Aorta (tissue), 5 donors: ENCODE measurements around the gene BTN3A1. TPM values are rescaled to one million over a fixed set of nuclear protein-coding genes. Genes with fewer than 3 reads are reported as not detected.
A peak's percentile ranks its signal among the peaks of the same experiment; 100 is the strongest.
"Not testable (repeated sequence)": the region's sequence is repeated elsewhere in the genome, so short reads cannot be mapped to it uniquely, and the experiment has no call there.

Source experiments
- ATAC-seq: fragments of 200-7000 bp; cut with Tn5 transposase; one replicate; pipeline ENCODE4 v1.9.1; 2022; ENCODE audit warnings: moderate library complexity; ENCODE audit not compliant: low FRiP score
- DNase-seq, 2 donors: peaks; one replicate each; pipeline ENCODE4 v3.0.0-alpha.2; 2020
- H3K27ac ChIP-seq, 2 donors: one replicate each; pipeline ENCODE4 v1.5.1; 2013; ENCODE audit warnings: low read length in 2 of 2, mild to moderate bottlenecking in 2 of 2, moderate library complexity in 2 of 2, control low read depth in 1 of 2, inconsistent platforms in 1 of 2, low read depth in 1 of 2
- H3K27me3 ChIP-seq, 2 donors: one replicate each; pipeline ENCODE4 v1.6.1; 2013; ENCODE audit warnings: control low read depth in 1 of 2, low read length in 1 of 2, mild to moderate bottlenecking in 1 of 2, moderate library complexity in 1 of 2; ENCODE audit not compliant: insufficient read depth in 2 of 2, control insufficient read depth in 1 of 2
- H3K36me3 ChIP-seq, 2 donors: one replicate each; pipeline ENCODE4 v1.6.1; 2013; ENCODE audit warnings: control low read depth in 1 of 2, low read length in 1 of 2, mild to moderate bottlenecking in 1 of 2; ENCODE audit not compliant: insufficient read depth in 2 of 2, control insufficient read depth in 1 of 2
- H3K4me1 ChIP-seq, 2 donors: one replicate each; pipeline ENCODE4 v1.6.1; 2013; ENCODE audit warnings: low read length in 2 of 2, control low read depth in 1 of 2, mild to moderate bottlenecking in 1 of 2, moderate library complexity in 1 of 2; ENCODE audit not compliant: insufficient read depth in 2 of 2, control insufficient read depth in 1 of 2
- H3K4me3 ChIP-seq, 2 donors: one replicate each; pipeline ENCODE4 v1.5.1; 2013; ENCODE audit warnings: low read length in 2 of 2, control low read depth in 1 of 2, mild to moderate bottlenecking in 1 of 2
- H3K9me3 ChIP-seq: one replicate; pipeline ENCODE4 v1.6.1; 2013; ENCODE audit warnings: mild to moderate bottlenecking, low read length; ENCODE audit not compliant: control insufficient read depth
- WGBS, 2 donors: extraction: QIAGEN DNeasy Blood & Tissue Kit; methylation state at CpG; one replicate each; pipeline ENCODE4 v1.1.7; 2013; 5-methylcytosine and 5-hydroxymethylcytosine counted together
- intact Hi-C, 2 donors: fragments of 100-400 bp; cut with DNase I; formaldehyde crosslinking; loops; one replicate each; pipeline versions ENCODE4 v1.14.2 to v1.15.0; 2022
- polyA plus RNA-seq, 2 donors: library from polyadenylated mRNA; stranded (reverse); fragments of 200-250 nt; gene quantifications; one replicate each; pipeline ENCODE4 v1.2.3, GENCODE V29; 2013
- total RNA-seq, 2 donors: library from RNA; stranded (reverse); fragmentation: NEBNext Ultra II Directional; extraction: Animal tissue kit (Norgen Biotek cat#: 25700); gene quantifications; one replicate each; pipeline ENCODE4 v1.2.1, GENCODE V29; 2021
- donor health status: healthy with polysubstance abuse.
- donor health status: Bipolar disorder and iron deficiency.
- donor health status: DM: no; HTN: no; CAD: no.
- donor health status: DM: no; HTN: no; CAD: no.
- donor health status: DM: yes; HTN: yes; CAD: no.

The BTN3A1 gene
- total and polyA plus RNA-seq, 4 donors = 3.5 to 40.7 (median 11.9) TPM

DNA sequence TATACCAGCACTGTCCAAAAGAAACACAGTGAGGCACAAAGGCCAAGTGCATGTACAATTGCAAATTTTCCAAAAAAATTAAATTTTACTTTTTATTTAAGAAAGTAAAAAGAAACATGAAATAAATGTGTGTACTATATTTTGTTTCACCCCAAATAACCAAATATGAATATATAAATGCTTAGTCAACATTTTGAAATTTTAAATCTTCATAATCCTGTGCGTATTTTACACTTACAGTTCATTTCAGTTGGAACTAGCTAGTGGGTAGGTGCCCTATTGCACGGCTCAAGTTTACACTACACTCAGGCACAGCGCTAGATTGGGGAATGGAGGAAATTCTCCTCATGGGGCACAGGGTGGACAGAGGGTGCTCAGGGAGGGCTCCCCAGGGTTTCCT, 20.3 kb downstream of the BTN3A1 start:
- ATAC-seq (no peak), DNase-seq (no peak)
- H3K4me1 ChIP-seq = no peaks in the 10 kb centered on the region
- no peaks in the 10 kb centered on the region for H3K36me3 ChIP-seq
- H3K27me3 ChIP-seq = no peaks in the 10 kb centered on the region
- no peak overlapping the region for H3K4me3 ChIP-seq
- H3K9me3 ChIP-seq = no peaks in the 10 kb centered on the region
- intact Hi-C loops = no loop called here
- WGBS, 2 donors = 61 to 69% methylated on average over 3 of the region's 3 CpGs
- H3K27ac ChIP-seq = no peak overlapping the region

DNA sequence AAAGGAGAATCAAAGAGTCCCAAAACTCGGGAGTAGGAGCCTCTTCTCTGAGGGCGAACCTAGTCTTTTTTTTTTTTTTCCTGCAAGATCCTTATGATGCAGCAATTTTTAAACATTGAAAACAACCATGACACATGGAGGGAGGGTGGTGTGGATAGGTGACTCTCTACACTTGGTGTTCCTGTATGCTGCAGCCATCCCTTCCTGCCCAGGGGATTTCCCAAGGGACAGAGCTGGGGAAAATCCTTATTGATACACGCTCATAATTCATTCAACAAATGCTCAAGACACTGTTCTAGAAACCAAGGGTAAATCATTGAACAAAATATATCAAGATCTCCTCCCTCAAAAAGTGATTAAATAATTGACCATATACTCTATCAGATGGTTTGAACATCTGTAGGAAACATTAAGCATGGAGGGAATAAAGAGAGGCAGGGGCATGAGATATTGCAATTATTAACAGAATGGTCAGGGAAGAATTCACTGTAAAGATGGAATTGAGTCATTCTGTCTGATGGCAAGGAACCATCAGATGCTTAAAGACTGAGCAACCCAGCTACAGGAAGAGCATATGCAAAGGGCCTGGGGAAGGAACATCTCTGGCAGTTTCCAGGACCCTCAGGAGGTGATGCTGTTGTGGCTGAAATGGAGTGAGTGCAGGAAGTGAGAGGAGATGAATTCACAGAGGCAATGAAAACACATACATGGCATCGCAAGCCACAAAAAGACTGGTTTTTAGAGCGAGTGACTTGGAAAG, 24.8 kb downstream of the BTN3A1 start:
- DNase-seq = no peak
- Histone ChIP-seq H3K4me1 (no peaks in the 10 kb centered on the region), H3K9me3 (no peaks in the 10 kb centered on the region), H3K27ac (no peak overlapping the region), H3K4me3 (no peak overlapping the region), H3K27me3 (no peaks in the 10 kb centered on the region), H3K36me3 (no peaks in the 10 kb centered on the region)
- no peak for ATAC-seq
- intact Hi-C loops = no loop called here
- WGBS, 2 donors = 97% methylated on average over 5 of the region's 5 CpGs

DNA sequence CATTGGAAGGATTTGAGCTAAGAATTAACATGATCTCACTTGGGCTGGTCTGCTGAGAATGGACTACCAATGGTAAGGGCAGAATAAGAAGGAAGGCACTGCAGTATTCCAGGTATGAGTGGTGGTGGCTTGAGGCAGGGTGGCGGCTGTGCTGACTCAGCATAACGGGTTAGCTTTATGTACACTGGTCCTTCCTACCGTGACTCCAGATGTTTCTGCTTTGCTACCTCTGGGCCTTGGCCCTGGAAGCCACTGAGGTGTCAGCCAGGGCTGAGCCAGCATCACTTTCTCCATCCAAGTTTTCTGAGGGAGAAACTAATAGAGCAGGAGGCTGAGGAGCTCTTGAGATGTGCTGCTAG, 25.4 kb downstream of the BTN3A1 start:
- Histone ChIP-seq H3K27me3 (no peaks in the 10 kb centered on the region), H3K36me3 (no peaks in the 10 kb centered on the region), H3K27ac (no peak overlapping the region), H3K4me1 (no peaks in the 10 kb centered on the region), H3K4me3 (no peak overlapping the region), H3K9me3 (no peaks in the 10 kb centered on the region)
- WGBS, 2 donors = 91 to 94% methylated on average over 3 of the region's 3 CpGs
- ATAC-seq = no peak
- intact Hi-C loops = no loop called here
- no peak for DNase-seq

DNA sequence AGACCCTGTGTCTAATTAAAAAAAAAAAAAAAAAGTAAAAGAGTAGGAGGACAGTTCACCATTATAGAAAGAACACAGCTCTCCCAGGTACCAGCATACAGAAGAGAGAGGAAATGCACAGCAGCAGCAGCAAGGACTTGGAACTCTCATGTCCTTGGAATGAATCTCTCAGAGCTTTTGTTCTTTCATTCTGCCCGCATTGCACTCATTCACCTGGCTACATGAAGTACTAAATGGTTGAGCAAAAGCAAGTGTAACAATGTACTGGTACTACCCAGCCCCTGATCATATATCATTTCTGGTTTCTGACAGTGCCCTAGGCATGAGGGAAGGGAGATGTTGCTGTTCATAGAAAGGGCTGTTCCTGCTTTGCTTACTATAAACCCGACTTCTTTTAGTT, 26.1 kb downstream of the BTN3A1 start:
- WGBS, 2 donors = 94 to 98% methylated on average over 2 of the region's 2 CpGs
- H3K4me3 ChIP-seq = no peak overlapping the region
- DNase-seq = no peak
- intact Hi-C loops = no loop called here
- H3K9me3 ChIP-seq = no peaks in the 10 kb centered on the region
- no peak overlapping the region for H3K27ac ChIP-seq
- H3K4me1 ChIP-seq = no peaks in the 10 kb centered on the region
- ATAC-seq = no peak
- H3K36me3 ChIP-seq = no peaks in the 10 kb centered on the region
- no peaks in the 10 kb centered on the region for H3K27me3 ChIP-seq

DNA sequence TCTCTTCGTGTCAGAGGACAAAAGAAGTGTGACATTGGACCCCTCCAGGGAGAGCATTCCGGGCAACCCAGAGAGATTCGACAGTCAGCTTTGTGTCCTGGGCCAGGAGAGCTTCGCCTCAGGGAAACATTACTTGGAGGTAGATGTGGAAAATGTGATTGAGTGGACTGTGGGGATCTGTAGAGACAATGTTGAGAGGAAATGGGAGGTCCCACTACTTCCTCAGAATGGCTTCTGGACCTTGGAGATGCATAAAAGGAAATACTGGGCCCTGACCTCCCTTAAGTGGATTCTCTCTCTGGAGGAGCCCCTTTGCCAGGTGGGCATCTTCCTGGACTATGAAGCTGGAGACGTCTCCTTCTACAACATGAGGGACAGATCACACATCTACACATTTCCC, 28.7 kb downstream of the BTN3A1 start:
- no peak overlapping the region for H3K27ac ChIP-seq

DNA sequence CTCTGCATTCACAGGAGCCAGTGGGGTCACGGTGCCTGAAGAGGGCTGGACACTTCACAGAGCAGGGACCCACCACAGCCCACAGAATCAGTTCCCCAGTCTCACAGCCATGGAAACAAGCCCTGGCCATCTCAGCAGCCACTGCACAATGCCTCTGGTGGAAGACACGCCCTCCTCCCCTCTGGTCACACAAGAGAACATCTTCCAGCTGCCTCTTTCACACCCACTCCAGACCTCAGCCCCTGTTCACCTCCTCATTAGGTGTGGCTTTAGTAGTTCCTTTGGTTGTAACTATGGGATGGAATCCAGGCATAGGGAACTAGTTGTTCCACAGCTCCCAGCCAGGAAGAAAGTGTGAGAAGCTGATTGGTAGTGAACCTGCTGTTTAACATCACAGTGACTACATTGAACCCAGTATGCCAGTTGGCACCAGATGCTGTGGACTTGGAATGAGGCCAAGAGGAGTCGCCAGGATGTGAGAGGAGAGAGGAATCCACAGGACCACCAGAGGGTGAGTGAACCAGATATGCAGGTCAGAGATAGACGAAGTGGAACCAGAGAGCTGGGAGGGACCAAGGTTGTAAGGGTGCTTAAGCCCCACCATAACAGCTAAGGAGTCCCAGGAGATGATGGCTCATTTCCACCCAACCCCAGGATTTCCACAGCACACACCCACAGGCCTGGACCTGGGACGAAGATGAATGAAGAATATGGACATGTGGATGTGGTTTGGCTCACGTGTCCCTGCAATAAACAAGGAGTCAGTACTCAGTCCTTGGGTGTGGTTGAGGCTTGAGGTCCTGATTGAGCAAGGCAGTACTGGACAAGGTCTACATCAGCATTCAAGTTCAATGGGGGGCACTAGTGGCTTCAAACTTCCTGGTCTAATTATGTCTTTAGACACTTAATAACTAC, 29.4 kb downstream of the BTN3A1 start:
- H3K4me3 ChIP-seq = no peak overlapping the region
- ATAC-seq (peak; percentile 43), DNase-seq (no peak)
- H3K4me1 ChIP-seq = no peaks in the 10 kb centered on the region
- intact Hi-C loops = no loop called here
- no peaks in the 10 kb centered on the region for H3K36me3 ChIP-seq
- no peaks in the 10 kb centered on the region for H3K27me3 ChIP-seq
- H3K9me3 ChIP-seq = no peaks in the 10 kb centered on the region
- peak overlapping the region in 1 of 2 donors; percentile 16 for H3K27ac ChIP-seq
- 50 to 55% methylated on average over 6 of the region's 6 CpGs for WGBS, 2 donors

More for the DNA sequence above, 28.7 kb downstream of the BTN3A1 start:
- H3K4me1 ChIP-seq = no peaks in the 10 kb centered on the region
- H3K27me3 ChIP-seq = no peaks in the 10 kb centered on the region
- no peak overlapping the region for H3K4me3 ChIP-seq
- no peak for DNase-seq
- no peaks in the 10 kb centered on the region for H3K9me3 ChIP-seq
- 90 to 93% methylated on average over 5 of the region's 5 CpGs for WGBS, 2 donors
- H3K36me3 ChIP-seq = no peaks in the 10 kb centered on the region
- intact Hi-C loops = no loop called here
- ATAC-seq = no peak

DNA sequence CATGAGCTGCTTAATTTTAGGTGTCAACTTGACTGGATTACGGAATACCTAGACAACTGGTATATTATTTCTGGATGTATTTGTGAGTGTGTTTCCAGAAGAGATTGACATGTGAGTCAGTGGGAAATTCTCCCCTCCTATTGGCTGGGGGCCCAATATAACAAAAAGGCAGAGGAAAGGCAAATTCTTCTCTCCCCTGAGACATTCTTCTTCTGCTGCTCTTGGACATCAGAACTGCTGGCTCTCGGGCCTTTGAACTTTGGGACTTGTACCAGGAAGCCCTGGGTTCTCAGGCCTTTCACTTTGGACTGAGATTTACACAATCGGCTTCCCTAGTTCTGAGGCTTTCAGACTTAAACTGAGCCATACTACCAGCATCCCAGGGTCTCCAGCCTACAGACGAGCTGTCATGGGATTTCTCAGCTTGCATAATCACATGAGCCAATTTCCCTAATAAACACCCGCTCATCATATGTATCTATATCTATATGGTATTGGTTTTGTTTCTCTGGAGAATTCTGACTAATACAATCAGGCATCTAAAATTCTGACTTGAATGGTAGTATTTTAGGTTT, 30.6 kb downstream of the BTN3A1 start:
- 11 to 17% methylated on average over 5 of the region's 5 CpGs for WGBS, 2 donors
- Histone ChIP-seq H3K4me3 (no peak overlapping the region), H3K9me3 (no peaks in the 10 kb centered on the region), H3K27me3 (no peaks in the 10 kb centered on the region), H3K27ac (peak overlapping the region; percentile 7 to 71), H3K4me1 (no peaks in the 10 kb centered on the region), H3K36me3 (no peaks in the 10 kb centered on the region)
- DNase-seq (peak in 1 of 2 donors; percentile 59), ATAC-seq (no peak)
- intact Hi-C loops = no loop called here

DNA sequence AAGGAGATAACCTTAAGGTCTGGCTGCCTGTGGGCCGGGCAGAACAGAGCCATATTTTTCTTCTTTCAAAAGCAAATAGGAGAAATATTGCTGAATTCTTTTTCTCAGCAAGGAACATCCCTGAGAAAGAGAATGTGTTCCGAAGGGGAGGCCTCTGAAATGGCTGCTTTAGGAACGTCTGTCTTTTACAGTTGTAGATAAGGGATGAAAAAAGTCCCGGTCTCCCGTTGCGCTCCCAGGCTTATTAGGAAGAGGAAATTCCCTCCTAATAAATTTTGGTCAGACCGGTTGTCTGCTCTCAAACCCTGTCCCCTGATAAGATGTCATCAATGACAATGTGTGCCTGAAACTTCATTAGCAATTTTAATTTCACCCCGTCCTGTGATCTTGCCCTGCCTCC, 31.6 kb downstream of the BTN3A1 start:
- H3K27ac ChIP-seq, DNase-seq, intact Hi-C loops, H3K27me3 ChIP-seq, H3K4me1 ChIP-seq, ATAC-seq, H3K9me3 ChIP-seq, H3K36me3 ChIP-seq, H3K4me3 ChIP-seq: not testable (repeated sequence)
- 78 to 90% methylated on average over 8 of the region's 8 CpGs for WGBS, 2 donors
